HG03108 (cell line): ENCODE measurements around the gene ATP4A.

Experiments used
- ATAC-seq: cut with Tn5 transposase; IDR thresholded peaks from one replicate; pipeline ENCODE4 v1.9.1; 2021; ENCODE audit warnings: moderate library complexity; ENCODE audit not compliant: unreplicated experiment

ATP4A gene

DNA sequence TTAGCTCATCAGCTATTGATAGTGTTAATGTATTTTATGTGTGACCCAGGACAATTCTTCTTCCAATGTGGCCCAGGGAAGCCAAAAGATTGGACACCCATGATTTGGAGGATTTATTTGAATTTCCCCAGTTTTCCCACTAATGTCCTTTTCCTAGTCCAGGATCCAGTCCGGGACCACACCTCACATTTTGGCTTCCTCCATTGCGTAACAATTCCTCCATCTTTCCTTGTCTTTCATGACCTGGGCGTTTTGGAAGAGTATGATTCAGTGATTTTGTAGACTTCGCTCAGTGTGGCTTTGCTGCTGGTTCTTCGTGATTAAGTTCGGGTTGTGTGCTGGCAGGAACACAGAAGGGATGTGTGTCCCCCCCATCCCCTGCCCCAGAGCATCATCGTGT is 3.3 kb upstream of the ATP4A start:
- no peak for ATAC-seq

DNA sequence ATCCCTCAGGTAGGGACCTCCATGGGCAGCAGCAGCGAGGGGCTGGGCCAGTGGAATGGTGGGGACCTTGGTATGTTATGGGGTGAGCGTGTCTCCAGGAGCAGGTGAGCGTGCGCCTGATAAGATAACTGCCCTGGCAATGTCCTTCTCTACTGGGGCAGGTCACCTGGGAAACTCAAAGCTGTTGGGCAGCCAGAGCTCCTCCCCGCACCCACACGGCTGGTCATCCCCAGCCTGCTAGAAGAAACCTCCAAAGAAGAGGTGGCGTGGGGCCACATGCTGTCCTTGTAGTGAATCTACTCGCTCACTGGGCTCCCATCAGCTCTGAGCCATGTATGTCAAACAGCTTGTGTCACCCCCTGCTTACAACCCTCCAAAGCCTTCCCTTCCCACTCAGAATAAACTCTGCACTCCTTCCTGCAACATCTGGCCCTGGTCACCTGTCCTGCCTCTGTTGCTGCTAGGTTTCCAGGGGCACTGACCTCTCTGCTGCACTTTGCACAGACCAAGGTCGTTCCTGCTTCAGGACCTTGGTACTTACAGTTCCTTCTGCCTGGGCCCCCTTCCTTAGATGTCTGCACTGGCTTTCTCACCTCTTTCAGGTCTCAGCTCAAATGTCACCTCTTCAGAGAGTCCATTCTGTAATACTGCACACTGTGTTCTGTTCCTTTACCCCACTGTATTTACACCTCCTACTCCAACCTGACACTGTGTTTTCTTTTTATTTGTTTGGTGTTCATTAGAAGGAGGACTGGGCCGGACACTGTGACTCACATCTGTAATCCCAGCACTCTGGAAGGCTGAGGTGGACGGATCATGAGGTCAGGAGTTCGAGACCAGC is 1.8 kb upstream of the ATP4A start:
- ATAC-seq = no peak

DNA sequence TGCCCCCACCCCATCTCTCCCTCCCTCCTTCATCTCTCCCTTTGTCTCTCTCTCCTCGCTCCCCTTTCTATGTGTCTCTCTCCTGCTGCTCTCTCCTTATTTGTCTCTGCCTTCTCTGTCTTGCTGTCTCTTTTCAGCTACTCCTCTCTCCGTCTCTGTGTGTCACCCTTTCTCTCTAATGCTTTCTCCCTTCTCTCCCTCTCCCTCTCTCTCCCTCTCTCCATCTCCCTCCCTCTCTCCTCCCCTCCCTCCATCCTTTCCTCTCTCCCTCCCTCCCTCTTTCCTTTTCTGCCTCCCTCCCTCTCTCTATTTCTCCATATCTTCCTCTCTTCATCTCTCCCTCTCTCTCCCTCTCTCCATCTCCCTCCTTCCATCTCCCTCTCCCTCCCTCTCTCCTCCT is 682 bp downstream of the ATP4A start:
- ATAC-seq = no peak

DNA sequence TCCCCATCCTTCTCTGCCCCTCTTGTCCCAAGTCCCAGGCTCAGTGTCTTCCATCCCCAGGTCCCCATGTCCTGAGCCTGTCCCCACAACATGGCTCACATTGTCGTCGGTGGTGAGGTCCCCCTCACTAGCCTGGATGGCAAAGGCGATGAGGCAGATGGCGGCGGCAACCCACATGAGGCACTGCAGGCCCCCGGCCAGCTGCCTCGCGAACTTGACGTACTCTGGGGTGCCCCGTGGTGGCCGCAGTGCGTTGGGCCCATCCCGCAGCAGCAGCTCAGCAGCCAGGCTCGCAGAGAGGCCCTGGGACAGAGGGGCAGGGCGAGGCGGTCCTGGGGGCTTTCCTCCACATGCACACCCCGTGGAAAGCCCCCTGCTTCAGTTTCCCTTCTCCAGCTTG is 1.1 kb downstream of the ATP4A start:
- ATAC-seq = no peak

DNA sequence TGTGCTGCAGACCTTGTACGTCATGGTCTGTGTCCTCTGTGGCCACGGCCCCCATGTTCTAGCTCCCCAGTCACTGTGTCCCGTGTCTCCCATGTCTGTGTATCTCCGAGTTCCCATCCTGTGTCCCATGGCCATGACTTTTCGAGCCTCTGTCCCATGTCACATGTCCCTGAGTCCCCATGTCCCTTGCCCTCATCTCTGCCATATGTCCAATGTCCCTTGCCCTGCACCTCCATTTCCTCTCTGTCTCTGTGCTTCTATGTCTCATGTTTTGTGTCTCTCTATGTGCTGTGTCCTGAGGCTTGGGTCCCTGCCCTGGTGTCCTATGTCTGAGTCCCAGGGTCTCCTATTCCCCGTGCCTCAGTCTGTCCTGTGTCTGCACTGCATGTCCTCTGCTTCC is 2.0 kb downstream of the ATP4A start:
- ATAC-seq = no peak

DNA sequence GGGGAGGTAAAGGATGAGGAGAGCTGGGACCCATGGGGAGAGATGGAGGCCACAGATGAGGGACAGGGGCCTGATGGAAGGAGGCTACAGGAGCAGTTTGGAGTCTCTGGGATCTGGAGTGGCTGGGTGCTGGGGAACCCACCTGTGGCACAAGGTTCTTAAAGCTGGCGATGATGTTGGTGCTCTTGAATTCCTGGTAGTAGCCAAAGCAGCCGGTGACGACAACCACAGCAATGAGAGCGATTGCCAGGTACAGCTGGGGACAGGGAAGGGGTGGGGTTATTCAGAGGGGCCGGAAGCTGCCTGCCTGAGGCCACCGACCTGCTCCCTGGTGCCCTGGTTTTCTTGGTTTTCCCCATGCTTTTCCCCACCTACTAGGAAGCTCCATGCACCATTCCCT is 2.8 kb downstream of the ATP4A start:
- no peak for ATAC-seq

DNA sequence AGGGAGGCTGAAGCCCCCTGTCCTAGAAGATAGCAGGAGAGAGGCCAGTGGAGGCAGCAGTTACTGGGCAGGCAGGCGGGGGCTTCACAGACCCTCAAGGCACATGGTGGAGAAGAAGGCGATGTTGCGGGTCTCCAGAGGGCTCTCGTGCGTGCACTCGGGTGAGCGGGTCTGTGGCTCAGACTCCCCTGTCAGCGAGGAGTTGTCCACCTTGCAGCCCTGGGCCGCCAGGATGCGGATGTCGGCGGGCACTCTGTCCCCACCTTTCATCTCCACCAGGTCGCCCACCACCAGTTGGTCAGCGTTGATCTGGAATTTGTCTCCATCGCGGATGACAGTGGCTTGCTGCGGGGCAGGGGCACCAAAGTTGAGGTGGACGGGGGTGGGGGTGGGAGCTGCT is 3.2 kb downstream of the ATP4A start:
- ATAC-seq = no peak

DNA sequence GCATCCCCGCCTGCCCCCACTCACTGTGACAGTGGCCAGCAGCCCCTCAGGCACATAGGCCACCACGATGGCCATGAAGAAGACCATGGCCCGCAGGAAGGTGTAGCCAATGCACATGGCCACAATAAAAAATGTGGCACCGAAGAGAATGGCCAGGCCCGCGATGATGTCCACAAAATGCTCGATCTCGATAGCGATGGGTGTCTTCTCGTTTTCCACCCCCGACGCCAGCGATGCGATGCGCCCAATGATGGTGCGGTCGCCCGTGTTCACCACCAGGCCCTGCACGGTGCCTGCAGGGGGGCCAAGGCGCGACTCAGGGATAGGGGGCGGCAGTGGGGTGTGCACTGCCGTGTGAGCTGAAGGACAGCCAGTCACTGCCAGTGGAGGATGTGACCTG is 3.7 kb downstream of the ATP4A start:
- no peak for ATAC-seq

DNA sequence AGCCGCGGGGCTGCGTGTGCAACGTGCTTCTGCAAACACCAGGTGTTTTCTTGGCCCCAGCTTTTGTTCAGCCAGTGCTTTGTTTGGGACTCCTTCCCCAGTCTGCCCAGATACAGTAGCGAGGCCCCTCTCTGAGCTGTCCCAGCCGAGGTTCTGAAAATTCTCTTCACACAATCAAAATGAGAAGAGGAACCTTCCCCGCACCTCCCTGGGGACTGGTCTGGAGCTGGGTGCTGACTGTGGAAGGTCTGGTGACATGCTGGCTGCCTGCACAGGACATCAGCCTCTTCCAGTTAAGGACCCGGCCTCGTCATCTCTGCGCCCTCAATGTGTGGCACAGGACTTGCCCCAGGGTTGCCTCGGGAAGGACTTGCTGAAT is 4.2 kb downstream of the ATP4A start:
- ATAC-seq = peak; percentile 55

DNA sequence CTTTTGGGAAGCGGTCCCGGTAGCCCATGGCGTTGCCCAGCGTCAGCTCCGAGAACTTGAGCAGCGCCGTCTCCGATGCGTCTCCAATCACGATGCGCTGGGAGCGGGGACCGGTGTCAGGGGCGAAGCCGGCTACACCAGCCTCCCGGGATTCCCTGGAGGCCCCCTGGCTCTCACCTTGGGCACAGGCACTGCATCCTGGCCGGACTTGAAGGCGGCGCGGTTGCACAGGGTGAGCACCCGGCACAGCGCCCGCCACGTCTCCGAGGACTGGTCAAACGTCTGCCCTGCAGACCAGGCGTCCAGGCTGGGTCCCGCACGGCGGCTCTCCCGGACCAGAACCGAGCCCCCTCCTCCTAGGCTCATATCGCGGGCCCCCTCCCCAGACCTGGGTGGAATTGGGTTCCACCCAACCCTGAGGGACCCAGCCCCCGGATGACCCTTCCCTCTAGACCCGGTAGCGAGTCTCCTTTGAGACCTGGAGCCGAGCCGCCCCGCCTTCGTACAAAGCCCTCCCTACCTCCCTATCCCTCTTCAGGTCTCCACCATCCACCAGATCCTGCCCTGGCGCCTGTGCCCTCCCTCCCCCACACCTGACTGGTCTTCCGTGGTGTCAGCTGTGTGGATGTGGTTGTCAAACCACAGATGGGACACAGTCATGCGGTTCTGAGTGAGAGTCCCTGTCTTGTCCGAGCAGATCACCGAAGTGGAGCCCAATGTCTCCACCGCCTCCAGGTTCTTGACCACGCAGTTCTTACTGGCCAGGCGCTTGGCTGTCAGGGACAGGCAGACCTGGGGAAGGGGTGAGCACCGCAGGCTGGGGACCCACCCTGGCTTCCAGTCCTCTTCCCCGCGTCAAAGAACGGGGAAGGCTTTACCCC is 4.8 kb downstream of the ATP4A start:
- ATAC-seq = peak; percentile 22

DNA sequence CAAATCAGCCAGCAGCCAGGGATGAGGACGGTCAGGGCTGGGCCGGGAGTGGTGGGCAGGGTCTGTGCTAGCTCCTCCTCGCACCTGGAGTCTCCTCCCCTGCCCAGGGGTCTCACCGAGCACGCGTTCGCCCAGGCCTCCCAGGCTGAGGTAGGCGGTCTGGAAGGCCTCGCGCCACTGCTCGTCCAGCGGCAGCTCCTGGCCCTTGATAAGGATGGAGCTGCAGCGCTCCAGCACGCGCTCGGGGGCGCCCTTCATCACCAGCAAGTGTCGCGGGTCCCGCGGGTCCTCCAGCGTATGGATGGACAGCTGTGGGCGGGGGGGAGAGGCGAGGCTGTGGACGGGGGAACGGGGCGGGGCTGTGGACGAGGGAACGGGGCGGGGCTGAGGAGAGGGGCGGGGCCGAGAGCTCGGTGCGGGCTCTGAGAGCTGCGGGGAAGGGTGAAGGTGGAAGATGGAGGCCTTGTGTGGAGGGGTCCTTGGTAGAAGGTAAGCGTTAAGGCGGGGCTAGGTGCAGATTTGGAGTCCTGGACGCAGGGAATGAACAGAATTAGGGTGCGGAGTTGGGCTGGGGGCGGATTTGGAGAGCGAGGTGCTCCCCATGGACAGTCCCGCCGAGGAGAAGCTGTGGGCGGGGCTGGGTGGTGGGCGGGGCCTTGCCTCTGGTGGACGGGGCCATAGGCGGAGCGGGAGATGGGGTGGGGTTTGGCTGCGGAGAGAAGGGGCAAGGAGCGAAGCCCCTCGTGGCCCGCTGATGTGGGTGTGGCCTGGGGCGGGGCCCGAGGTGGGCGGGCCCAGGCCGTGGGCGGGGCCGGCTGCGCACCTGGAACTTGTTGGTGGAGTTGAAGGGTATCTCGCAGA is 5.7 kb downstream of the ATP4A start:
- no peak for ATAC-seq

DNA sequence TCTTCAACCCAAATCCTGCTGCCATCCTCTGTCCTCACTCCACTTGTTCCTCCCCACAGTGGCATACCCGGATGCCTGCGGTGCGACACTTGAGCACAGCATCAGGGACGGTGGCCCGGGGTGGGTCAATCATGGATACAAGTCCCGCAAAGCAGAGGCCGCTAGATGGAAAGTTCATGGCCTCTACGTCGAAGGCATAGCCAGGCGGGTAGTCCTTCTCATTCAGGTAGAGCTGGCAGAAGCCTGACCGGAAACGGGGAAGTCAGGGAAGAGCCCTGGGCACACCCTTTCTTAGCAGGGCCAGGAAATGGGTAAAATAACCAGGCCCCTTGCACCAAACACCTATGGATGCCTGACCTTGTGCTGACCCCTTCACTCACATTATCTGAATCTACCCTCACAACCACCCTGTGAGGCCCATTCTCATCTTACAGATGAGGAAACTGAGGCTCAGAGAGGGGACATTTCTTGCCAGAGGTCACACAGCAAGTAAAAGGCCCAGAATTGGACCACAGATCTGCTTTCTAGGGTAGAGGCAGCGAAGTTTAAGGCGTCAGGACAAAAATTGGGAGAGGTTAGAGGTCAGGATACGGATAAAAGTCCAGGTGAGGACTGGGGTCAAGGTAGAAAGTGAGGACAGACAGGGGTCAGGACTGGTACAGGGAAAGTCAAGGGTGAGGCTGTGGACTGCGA is 6.5 kb downstream of the ATP4A start:
- no peak for ATAC-seq

DNA sequence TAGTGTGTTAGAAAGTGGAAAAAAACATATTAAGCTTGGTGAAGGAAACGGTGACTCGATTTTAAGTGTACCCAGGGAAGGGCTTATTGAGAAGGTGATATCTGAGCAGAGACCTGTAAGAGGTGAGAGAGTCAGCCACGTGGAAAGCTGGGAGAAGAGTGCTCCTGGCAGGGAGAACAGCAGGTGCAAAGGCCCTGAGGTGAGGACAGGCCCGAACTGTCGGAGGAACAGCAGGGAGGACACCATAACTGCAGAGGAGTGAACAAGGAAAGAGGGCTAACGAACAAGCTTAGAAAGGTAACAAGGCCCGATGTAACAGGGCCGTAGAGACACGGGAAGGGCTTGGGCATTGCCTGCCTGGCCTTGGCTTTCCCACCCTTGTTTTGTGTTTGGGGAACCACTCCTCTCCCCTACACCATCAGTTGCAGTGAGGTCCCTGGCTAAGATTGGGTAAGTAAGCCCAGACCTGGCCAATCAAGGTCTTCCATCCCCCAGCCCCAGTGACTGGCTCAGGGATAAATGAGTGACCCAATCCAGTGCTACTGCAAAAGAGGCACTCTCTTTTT is 7.3 kb downstream of the ATP4A start:
- no peak for ATAC-seq

DNA sequence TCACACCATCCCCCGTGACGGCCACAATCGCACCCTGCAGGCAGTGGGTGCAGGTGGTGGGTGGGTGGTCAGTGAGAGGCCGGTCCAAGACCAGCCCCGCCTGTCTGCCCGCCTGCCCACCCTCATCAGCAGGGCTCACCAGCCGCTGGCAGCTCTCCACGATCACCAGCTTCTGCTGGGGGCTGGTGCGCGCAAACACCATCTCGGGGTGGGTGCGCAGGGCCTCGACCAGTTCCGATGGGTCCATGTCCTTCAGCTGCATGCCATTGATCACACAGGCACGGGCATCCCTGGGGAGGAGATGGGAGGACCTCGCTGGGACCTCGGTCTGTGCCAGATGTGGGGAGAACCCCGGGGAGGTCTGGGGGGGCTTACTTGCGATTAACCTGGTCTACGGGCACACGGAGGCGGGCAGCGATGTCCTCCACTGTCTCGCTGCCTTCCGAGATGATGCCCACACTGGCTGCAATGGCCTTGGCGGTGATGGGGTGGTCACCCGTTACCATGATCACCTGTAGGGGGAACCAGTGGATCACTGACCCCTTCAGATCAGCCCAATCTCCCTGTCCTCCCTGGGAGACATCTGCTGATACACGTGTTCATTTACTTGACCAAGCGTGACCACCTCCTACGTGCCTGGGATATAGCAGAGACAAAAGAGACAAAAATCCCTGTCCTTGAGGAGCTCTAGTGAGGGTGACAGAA is 8.0 kb downstream of the ATP4A start:
- no peak for ATAC-seq

DNA sequence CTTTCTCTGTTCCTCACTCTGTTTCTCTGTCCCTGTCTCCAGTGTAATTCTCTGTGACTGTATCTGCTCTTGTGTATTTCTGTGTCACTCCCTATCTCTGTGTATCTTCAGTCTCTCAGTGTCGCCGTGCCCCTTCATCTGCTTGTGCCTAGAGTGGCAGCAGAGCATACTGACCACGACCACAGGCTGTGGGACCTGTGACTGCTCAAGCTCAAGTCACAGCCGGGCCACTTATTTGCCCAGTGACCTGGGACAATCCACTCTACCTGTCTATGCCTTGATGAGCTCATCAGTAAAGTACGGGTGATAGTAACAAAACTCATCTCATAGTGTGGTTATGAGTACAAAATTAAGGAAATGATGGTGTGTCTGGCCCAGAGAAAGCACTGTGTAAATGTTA is 9.4 kb downstream of the ATP4A start:
- ATAC-seq = no peak

DNA sequence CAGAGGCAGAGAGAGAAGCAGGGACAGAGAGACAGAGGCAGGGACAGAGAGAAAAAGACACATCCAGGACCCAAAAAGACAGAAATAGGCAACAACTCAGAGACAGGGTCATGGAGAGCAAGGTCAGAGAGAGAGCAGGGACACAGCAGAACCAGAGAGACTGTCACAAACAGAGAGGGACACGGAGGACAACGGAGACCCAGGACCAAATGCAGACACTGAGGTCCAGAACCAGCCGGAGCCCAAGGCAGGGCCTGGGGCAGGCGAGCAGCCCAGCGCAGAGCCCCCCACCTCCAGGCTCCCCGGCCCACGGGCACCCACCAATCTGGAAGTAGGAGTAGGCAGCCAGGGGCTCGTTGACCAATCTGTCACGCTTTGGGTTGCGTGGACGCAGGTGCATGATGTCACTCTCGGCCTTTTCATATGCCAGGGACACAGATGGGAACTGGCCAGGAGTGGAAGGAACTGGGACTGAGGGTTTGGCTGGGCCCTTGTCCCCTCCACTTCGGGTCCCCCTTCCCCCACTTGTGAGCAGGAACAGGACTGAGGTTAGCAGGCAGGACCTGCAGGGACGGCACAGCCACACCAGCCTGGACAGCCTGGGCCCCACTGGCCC is 10.0 kb downstream of the ATP4A start:
- no peak for ATAC-seq

DNA sequence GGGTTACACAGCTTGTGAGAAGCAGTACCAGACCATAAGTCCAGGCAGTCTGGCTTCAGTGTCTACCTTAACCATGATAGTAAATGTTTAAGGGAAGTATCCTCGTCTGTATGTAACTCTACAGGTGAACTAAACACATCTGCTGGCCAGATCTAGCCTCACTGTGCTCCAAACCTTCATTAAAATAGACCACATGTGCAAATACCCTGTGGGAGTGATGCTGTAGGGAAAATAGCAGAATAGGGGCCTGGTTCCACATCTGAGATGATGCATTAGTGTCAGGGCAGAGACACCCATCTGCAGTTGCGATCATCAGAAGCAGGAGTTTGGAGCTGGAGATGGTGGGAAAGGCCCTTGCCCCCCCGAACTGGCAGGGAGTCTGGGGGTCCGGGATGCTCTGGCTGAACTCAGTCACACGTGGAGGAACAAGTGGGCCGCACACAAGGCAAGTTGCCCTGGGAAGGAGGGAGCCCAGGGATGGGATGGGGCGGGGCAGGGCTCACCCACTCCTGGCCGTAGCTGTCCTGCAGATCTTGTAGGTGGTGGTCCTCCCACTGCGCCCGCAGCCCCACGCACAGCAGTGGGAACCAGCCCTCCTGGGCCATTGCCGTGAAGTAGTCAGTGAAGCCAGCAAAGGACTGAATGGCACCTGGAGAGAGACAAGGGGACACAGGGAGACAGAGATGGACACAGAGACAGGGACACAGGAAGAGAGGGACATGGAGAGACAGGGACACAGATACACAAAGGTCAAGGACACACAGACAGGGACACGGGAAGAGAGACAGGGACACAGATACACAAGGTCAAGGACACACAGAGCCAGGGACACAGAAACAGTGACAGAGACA is 10.7 kb downstream of the ATP4A start:
- no peak for ATAC-seq

DNA sequence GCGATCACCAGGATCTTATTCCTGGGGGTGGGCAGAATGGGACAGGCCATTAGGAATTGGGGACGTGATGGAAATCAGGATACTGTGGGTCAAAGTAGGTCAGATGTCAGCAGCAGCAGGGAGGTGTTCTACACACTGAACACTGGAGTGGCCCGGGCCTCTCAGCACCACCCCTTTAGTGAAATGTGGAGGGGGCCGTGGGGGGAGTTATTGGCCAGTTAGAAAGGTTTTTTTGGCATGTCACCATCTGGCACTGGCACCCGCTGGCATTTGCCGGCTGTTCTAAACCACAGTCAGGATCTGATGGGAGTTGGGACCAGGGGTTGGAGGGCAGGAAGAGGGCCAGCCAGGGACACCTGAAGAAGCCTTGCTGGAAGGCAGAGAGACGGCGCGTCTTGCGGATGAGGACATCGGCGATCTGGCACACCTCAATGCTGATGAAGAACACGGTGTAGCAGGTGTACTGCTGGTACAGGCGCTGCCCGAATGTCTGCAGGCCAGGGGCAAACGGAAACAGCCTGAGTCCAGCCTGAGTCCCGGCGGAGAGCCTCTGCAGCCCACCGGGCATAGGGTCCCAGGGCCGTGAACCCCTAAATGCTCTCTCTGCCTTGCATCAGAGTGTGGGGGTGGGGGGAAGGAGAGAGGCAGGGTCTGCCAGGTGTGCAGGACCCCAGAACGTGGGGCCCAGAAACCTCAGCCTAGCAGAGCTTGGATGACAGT is 12.2 kb downstream of the ATP4A start:
- no peak for ATAC-seq
